Spinal cord (tissue), 10 donors: Measurements from ENCODE around the gene ZNF132. TPM values are rescaled to one million over a fixed set of nuclear protein-coding genes. Genes with fewer than 3 reads are reported as not detected.
"Not testable (repeated sequence)": the region's sequence is repeated elsewhere in the genome, so short reads cannot be mapped to it uniquely, and the experiment has no call there.

Source experiments
- DNase-seq, 6 donors: peaks; one replicate each; pipeline versions ENCODE4 v3.0.0 to v3.0.0-alpha.2; 2013 to 2015; ENCODE audit warnings: low spot score in 6 of 6, low read depth in 4 of 6
- H3K27ac ChIP-seq: one replicate; pipeline ENCODE4 v1.5.1; 2013; ENCODE audit warnings: low read depth, low read length, control low read depth
- H3K27me3 ChIP-seq: one replicate; pipeline ENCODE4 v1.6.1; 2013; ENCODE audit warnings: low read length; ENCODE audit not compliant: control insufficient read depth, insufficient read depth
- H3K36me3 ChIP-seq: one replicate; pipeline ENCODE4 v1.6.1; 2013; ENCODE audit warnings: low read length; ENCODE audit not compliant: control insufficient read depth, insufficient read depth
- H3K4me1 ChIP-seq: one replicate; pipeline ENCODE4 v1.6.1; 2013; ENCODE audit warnings: low read length; ENCODE audit not compliant: control insufficient read depth, insufficient read depth
- H3K4me3 ChIP-seq: one replicate; pipeline ENCODE4 v1.5.1; 2013; ENCODE audit warnings: low read depth, low read length, control low read depth
- H3K9me3 ChIP-seq: one replicate; pipeline ENCODE4 v1.6.1; 2013; ENCODE audit warnings: low read length; ENCODE audit not compliant: control insufficient read depth, insufficient read depth
- WGBS: methylation state at CpG from one replicate; pipeline ENCODE4 v1.1.5; 2013; ENCODE audit warnings: missing lambda C conversion rate; ENCODE audit not compliant: insufficient coverage; 5-methylcytosine and 5-hydroxymethylcytosine counted together
- long read RNA-seq, 4 donors: transcript quantifications; one replicate each; lab custom pipeline, GENCODE V29; 2026
- polyA plus RNA-seq, 2 donors: library from polyadenylated mRNA; unstranded; fragments of 120-200 nt; gene quantifications; one replicate each; pipeline ENCODE4 v1.2.1, GENCODE V29; 2013; ENCODE audit not compliant: insufficient read length in 2 of 2
- total RNA-seq, 2 donors: library from RNA; depleted of rRNA in 1 of 2; stranded (reverse); fragments of 120-200 nt in 1 of 2; fragments of >200 nt in 1 of 2; gene quantifications; one replicate each; pipeline versions ENCODE4 v1.2.3 to v1.2.4, GENCODE V29; 2013 to 2014
- donor health status: healthy.

Gene ZNF132
- total RNA-seq (10 to 100 TPM; 11.8 to 20.7 TPM), polyA plus RNA-seq (10 to 100 TPM; 11.1 to 12.4 TPM)
- long read RNA-seq, donor 1, transcript ZNF132-202 (1 exons, 2,356 nt) = major isoform, 9 of 10 reads
- long read RNA-seq, donor 1, partial matches to known transcripts = 0 of 10 reads
- long read RNA-seq, donor 1, other reads (novel, unspliced or antisense) = 0 of 10 reads
- long read RNA-seq, donor 2, partial matches to known transcripts = 0 of 2 reads
- long read RNA-seq, donor 2, other reads (novel, unspliced or antisense) = 0 of 2 reads
- long read RNA-seq, donor 3, transcript ZNF132-202 (1 exons, 2,356 nt) = major isoform, 5 of 5 reads
- long read RNA-seq, donor 3, partial matches to known transcripts = 0 of 5 reads
- long read RNA-seq, donor 3, other reads (novel, unspliced or antisense) = 0 of 5 reads
- long read RNA-seq, donor 4, transcript ZNF132-202 (1 exons, 2,356 nt) = major isoform, 11 of 12 reads
- long read RNA-seq, donor 4, partial matches to known transcripts = 0 of 12 reads
- long read RNA-seq, donor 4, other reads (novel, unspliced or antisense) = 0 of 12 reads

- peaks cover 10% of the 10 kb centered on the region for H3K9me3 ChIP-seq
- WGBS = 5% methylated on average over 59 of the region's 59 CpGs
- H3K27ac ChIP-seq = peak within 1 kb of the TSS; percentile 77
- H3K36me3 ChIP-seq = peaks cover 28% of the 10 kb centered on the region
- no peaks in the 10 kb centered on the region for H3K27me3 ChIP-seq
- H3K4me3 ChIP-seq = peak within 1 kb of the TSS; percentile 81
- H3K4me1 ChIP-seq = peaks cover 20% of the 10 kb centered on the region
- peak; percentile 98 to 100 (median 99) for DNase-seq
These were observed at the start of gene ZNF132 for GRCh38 chr19:58439576-58440554. TSS of gene ZNF132 (minus strand) at chr19:58440153. CDS start at chr19:58439821, 332 bp downstream.

GRCh38 chr19:58484349-58484748 is 44.4 kb upstream of the ZNF132 start:
- not testable (repeated sequence) for H3K9me3 ChIP-seq, H3K27ac ChIP-seq
- no CpG with 5 or more reads among the region's 5 CpGs for WGBS

GRCh38 chr19:58483776-58484175 is 43.8 kb upstream of the ZNF132 start:
- no peak for DNase-seq
- WGBS = 100% methylated on average over 1 of the region's 2 CpGs
- no peaks in the 10 kb centered on the region for H3K4me1 ChIP-seq
- H3K36me3 ChIP-seq = peaks cover 42% of the 10 kb centered on the region
- H3K4me3 ChIP-seq = no peak overlapping the region
- no peaks in the 10 kb centered on the region for H3K9me3 ChIP-seq
- no peaks in the 10 kb centered on the region for H3K27me3 ChIP-seq
- no peak overlapping the region for H3K27ac ChIP-seq

More at GRCh38 chr19:58484349-58484748, 44.4 kb upstream of the ZNF132 start:
- H3K4me1 ChIP-seq, H3K4me3 ChIP-seq, DNase-seq, H3K27me3 ChIP-seq: not testable (repeated sequence)
- H3K36me3 ChIP-seq = peaks cover 37% of the 10 kb centered on the region

GRCh38 chr19:58482372-58482771 is 42.4 kb upstream of the ZNF132 start:
- Histone ChIP-seq H3K27me3 (no peaks in the 10 kb centered on the region), H3K4me3 (no peak overlapping the region), H3K36me3 (peaks cover 55% of the 10 kb centered on the region), H3K4me1 (peaks cover 6% of the 10 kb centered on the region), H3K27ac (no peak overlapping the region), H3K9me3 (no peaks in the 10 kb centered on the region)
- no peak for DNase-seq
- 100% methylated on average over 1 of the region's 7 CpGs for WGBS

- no peaks in the 10 kb centered on the region for H3K9me3 ChIP-seq
- no CpG with 5 or more reads among the region's 2 CpGs for whole genome bisulfite sequencing
- peaks cover 21% of the 10 kb centered on the region for H3K4me1 ChIP-seq
- H3K36me3 ChIP-seq = peaks cover 59% of the 10 kb centered on the region
- no peak for DNase-seq
- H3K27me3 ChIP-seq = no peaks in the 10 kb centered on the region
- H3K4me3 ChIP-seq = no peak overlapping the region
- H3K27ac ChIP-seq = no peak overlapping the region
These were observed 40.9 kb upstream of the ZNF132 start for GRCh38 chr19:58480831-58481230.

- Histone ChIP-seq H3K4me1 (peaks cover 25% of the 10 kb centered on the region), H3K9me3 (no peaks in the 10 kb centered on the region), H3K36me3 (peaks cover 59% of the 10 kb centered on the region), H3K27me3 (no peaks in the 10 kb centered on the region), H3K27ac (no peak overlapping the region), H3K4me3 (no peak overlapping the region)
- 94% methylated on average over 20 of the region's 20 CpGs for WGBS
- DNase-seq = no peak
These were observed 40.5 kb upstream of the ZNF132 start for GRCh38 chr19:58480481-58480830.

GRCh38 chr19:58479736-58480480 is 40.0 kb upstream of the ZNF132 start:
- WGBS = 97% methylated on average over 23 of the region's 28 CpGs
- peaks cover 59% of the 10 kb centered on the region for H3K36me3 ChIP-seq
- no peak for DNase-seq
- H3K27ac ChIP-seq = no peak overlapping the region
- peaks cover 31% of the 10 kb centered on the region for H3K4me1 ChIP-seq
- H3K27me3 ChIP-seq = no peaks in the 10 kb centered on the region
- no peaks in the 10 kb centered on the region for H3K9me3 ChIP-seq
- H3K4me3 ChIP-seq = no peak overlapping the region

- Histone ChIP-seq H3K4me1 (peaks cover 33% of the 10 kb centered on the region), H3K27ac (no peak overlapping the region), H3K4me3 (no peak overlapping the region), H3K36me3 (peaks cover 62% of the 10 kb centered on the region), H3K9me3 (no peaks in the 10 kb centered on the region), H3K27me3 (no peaks in the 10 kb centered on the region)
- no peak for DNase-seq
- WGBS = 95% methylated on average over 6 of the region's 7 CpGs
These were observed 39.4 kb upstream of the ZNF132 start for GRCh38 chr19:58479303-58479702.

- no peak overlapping the region for H3K4me3 ChIP-seq
- H3K27ac ChIP-seq = no peak overlapping the region
- no peaks in the 10 kb centered on the region for H3K27me3 ChIP-seq
- no peak for DNase-seq
- H3K36me3 ChIP-seq = peaks cover 73% of the 10 kb centered on the region
- H3K4me1 ChIP-seq = peaks cover 33% of the 10 kb centered on the region
- no peaks in the 10 kb centered on the region for H3K9me3 ChIP-seq
- WGBS = 100% methylated on average over 1 of the region's 1 CpG
These were observed 37.9 kb upstream of the ZNF132 start for GRCh38 chr19:58477871-58478270.
